GM15510 (cell line): ENCODE measurements around the gene PDGFD.

Experiments
- POLR2A ChIP-seq: IDR thresholded peaks from 3 replicates; pipeline ENCODE4 v1.6.1; 2011; ENCODE audit warnings: borderline replicate concordance; ENCODE audit not compliant: insufficient read length; ENCODE audit errors: extremely low read depth

Gene PDGFD

DNA sequence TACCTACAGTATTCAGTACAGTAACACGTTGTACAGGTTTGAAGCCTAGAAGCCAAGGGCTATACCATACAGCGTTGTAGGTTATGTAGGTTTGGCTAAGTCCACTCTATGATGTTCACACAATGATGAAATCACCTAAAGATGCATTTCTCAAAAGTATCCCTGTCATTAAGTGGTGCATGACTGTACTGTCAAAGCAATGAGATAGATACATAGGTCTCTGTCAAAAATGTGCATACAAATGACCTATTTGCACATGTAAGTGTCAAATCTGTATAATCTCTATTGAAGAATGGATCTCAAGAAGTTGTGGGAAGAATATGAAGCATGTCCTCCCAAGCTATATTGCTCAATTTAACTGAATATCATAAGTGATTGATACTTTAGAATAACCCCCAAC is 139.4 kb downstream of the PDGFD start:
- TF ChIP-seq POLR2A, result no peak

DNA sequence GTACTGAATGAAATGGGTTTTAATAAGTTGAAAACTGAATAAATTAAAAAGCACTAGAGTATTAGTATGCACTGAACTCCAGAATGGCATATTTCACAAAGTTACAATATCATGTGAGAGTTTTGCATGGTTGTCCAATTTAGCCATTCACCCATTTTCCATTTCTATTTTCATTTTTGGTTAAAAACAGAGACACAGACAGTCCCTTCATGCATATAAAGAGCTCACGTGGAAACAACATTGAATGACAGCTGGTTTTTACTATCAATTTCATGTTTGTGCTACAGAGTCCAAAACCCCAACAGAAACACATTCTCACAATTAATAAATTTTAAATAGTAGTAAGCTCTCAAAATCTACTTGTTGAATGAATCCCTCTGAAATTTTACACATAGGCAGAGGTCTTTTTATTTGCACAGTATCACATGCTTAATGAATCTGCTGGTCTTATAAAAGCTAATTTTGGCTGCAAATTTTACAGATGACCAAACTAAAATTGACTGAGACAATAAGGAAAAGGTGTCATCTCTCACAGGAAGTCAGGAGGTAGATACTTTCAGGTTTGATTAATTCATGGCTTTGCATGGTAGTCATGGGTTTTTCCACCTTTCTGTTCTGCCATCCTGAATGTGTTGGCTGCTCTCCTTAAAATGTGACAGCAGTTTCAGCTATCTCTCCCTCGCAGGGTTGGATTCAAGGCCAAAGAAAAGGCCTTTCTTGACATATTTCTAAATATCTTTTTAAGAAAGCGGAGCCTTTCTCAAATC is 148.1 kb downstream of the PDGFD start:
- TF ChIP-seq POLR2A, result no peak

DNA sequence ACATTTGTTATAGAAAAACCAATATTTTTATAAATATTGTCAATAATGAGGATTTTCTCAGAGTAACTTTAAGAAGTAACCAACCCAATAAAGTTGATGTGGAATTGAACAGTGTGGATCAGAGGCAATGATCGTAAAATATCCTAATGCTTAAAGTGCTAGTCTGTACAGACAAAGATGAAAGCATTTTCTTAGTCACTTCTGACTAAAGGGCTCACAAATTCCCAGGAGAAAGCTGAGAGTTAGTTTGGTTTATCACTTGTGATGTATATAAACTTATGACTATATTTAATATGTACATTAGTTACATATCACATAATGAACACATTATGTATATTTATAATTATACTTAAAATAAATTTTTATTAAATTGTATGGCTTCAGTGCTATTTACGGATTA is 152.9 kb downstream of the PDGFD start:
- no peak for TF ChIP-seq POLR2A

DNA sequence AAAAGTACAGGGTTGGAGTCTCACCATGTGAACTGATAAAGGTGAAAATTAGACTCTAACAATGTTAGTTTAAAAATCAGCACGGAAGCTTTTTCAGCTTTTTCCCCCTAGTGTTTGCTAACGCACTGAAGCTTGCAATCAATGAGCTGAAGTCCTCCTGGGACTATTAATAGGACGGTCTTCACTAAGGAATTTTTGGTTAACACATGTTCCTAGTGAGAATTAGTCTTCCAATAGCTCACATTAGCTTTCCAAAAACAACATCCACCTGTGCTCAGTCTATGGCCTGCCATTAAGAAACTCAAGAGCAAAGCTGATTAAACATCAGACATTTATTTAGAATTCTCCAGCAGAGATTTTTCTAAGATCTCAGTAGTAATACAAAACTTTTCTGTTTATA is 154.2 kb downstream of the PDGFD start:
- TF ChIP-seq POLR2A, result no peak

DNA sequence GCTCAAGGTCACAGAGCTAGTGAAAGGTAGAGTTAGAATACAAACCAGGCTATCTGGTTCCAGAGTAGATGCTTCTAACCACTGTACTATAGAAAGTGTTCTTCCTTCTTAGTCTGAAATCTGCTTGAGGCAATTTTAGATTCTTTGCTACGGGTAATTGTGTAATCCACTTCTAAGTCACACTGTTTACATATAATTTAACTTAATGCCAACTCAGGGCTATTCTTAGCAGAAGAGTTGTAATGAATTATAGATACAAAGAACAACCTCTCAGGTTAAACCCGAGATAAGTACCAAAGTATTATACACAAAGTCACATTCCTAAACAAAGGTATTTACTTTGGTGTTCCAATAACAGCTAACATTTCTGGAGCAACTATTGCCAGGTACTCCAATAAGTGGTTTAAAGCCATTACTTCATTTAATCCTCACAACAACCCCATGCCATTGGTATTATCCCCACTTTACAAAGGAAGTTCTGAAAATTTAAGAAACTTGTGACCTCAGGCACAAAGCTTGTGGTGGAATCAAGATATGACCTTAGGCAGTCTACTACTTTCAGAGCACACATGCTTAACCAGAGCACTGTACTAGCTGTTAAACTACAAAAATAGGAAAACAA is 158.6 kb downstream of the PDGFD start:
- no peak for TF ChIP-seq POLR2A

DNA sequence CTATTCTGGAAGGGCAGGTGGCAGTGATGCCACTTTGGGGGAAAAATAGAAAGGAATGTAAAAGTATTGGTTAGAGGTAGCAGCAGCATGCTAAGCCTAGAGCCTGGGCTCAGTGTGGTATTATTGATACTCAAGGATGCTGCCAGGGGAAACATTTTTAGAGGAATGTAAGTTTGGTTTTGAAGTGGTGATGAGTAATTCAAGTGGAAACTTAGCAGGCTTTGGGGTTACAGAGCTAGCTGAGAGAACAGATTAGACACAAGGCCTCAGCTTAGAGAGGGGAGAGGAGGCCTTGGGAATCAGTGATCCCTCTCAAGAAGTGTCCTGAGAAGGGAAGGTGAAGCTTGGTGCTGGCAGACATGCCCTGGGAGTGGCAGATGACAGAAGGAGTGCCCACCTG is 160.5 kb downstream of the PDGFD start:
- no peak for TF ChIP-seq POLR2A

DNA sequence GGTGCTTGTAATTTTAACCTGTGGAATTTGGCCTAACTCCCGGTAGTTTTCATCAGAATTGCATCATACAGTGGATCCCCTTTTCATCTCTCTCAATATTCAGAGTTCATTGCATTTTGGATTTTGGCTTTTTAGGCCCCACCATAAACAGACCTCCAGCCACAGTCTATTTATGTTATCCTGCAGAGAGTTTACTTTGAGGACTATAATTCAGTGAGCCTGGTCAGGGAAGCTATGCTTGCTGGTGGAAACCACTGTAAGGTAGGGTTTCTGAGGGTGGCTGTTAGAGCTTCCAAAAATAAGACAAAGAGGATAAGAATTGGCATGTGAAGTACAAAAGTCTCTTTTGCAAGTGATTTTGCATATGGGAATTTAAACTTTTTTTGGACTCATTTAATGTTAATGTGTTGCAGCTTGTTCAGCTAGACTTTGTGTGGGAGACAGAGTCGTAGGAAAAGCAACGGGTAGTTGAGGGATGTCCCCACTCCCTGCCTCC is 162.3 kb downstream of the PDGFD start:
- TF ChIP-seq POLR2A, result no peak

DNA sequence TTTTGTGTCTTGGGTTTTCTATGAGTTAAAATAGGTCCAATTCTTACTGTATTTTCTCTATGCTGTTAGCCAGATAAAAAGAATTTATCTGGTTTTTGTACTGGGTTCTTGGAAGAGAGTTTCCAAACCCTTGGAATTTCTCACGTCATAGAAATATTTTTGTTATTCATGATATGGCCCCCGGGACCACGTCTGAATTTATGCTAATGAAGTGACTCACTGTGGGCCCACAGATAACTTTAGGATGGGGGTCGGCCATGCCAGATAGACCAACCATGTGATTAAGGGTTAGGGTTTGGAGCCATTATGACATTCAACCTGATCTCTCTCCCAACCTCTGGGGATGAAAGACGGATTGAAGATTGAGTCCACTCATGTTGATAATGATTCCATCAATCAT is 163.1 kb downstream of the PDGFD start:
- no peak for TF ChIP-seq POLR2A

DNA sequence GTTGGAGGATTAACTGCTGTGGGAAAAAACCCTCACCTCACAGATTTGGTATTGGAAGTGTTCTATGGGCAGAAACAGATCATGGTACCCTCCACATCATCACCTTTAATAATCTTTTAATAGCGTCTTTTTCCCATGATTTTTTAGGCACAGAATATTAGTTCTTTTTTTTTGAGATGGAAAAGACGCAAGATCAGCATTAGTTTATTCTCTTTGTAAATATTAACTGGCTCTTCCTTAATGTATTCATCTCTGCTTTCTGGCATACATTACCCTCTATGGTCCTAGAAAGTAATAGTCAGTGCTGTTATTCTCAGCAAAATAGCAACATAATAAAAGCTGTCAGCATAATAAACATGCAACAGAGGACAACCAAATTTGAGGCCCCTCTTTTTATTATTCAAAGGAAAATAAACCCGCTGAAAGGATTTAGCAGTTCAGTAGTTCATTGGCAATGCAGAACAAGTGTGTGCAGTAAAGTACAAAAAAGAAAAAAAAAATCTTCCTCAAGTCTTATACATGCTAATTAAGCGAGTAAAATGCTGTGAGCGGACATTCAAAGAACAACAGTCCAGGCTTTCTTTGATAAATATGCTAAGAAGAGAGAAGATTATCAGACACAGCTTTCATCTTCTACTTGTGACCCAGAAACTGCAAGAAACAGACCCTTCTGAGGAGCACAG is 165.0 kb downstream of the PDGFD start:
- TF ChIP-seq POLR2A, result no peak

DNA sequence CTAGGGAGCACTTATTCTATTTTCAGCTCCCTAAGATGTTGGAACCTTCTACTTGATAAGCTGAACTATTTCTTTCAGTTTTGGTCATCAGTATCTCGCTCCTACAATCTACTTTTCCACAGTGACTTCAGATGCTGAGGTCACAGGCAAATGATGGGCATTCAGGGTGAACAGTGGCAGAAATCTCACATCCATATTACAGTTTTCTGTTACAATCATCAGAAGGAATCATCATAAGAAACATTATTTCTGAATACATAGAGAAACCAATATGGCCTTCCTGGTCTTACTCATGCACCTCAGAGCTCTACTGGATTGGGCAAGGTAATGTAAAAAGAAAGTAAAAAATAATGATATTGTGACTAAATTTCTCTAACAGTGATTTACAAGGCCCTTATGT is 166.9 kb downstream of the PDGFD start:
- TF ChIP-seq POLR2A, result no peak

DNA sequence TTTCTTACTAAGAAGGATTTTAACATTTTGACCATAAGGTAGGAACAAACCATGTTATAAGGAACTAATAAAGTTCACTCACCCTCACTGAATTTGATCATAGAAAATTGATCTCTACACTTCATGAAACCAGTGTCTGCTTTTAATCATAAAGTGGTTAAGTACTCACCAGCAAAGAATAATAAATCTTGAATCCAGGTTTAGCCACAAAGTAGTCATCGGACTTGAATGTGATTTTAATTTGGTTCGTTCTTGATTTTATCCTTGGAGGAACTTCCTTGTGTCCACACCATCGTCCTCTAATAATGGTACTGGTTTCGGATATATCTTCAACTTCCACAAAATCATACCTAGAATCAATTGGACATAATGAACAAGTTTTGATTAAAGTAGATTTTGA is 168.1 kb downstream of the PDGFD start:
- TF ChIP-seq POLR2A, result no peak

DNA sequence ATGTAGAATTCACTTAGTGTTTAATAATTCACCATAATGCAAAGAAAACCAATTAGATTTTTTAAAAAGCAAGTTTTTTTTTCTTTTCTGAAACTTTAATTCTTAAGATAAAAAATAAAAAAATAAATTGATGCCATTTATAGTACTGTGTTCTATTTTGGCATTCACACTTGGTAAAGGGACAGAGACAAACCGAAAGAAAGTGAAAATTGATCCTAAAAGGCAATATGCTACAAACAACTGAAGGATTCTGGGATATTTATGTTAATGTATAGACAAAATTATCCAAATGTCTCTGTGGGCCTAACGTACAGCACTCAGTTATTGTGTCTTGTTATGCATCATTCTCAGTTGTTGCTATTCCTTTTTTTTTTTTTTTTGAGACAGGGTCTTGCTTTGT is 169.4 kb downstream of the PDGFD start:
- no peak for TF ChIP-seq POLR2A

DNA sequence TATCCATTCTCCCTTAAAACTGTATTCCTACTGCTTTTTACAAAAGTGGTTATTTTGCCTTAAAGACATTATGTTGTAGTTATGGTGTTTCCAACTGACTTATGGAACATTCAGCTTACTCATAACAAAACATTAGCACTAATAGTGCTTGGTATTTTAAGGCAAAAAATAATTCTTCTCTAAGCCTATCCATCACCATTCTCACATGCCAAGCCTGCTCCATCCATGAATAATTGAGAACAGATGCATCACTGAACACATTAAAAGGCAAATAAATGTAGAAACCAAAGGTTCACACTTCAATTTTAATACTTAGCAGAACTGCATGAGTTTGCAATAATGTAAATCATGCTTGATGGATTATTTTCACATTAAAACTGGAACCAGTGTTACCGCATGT is 169.9 kb downstream of the PDGFD start:
- TF ChIP-seq POLR2A, result no peak

DNA sequence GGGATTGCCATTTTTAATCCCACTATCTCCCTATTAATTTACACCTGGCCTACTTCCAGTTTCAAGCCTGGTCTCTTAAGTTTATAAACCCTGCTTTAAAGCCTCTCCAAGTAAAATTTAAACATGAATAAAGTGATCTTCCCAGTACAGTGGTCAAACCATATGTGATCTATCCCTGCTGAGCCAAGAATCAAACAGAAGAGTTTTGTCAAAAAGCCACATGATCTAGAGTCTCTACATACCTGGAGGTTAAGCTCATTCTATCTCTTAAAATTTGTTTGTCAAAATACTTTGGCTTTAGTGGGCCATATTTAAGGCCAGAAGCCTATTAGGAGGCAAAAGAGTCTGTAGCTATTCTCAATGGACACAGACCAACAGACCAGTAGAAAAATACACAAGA is 170.4 kb downstream of the PDGFD start:
- TF ChIP-seq POLR2A, result no peak

DNA sequence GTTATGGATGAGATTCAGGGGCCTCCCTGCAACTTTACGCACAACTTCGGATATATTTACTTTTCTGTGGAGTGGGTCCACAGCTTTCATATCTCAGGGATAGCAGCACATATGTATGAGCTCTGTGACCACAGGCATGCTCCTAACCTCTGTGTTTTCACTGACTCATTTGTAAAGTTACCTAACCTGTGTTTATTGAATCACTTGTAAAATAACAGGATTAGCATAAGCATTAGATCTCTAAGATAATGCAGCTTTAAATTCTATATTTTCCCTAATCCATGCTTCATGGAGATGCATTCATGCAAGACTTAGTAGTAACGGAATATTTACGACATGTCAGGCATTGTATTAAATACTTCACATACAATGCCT is 175.4 kb downstream of the PDGFD start:
- TF ChIP-seq POLR2A, result no peak
